Right lobe of liver (tissue), 6 donors: Measurements from ENCODE around the gene MOB3B. TPM values are rescaled to one million over a fixed set of nuclear protein-coding genes. Genes with fewer than 3 reads are reported as not detected.
"Not testable (repeated sequence)": the region's sequence is repeated elsewhere in the genome, so short reads cannot be mapped to it uniquely, and the experiment has no call there.

Experiments used
- ATAC-seq, 4 donors: fragments of 200-7000 bp; cut with Tn5 transposase; one replicate each; pipeline ENCODE4 v1.9.1; 2020; ENCODE audit warnings: mild to moderate bottlenecking in 4 of 4, moderate library complexity in 4 of 4
- DNase-seq, 3 donors: peaks; one replicate each; pipeline ENCODE4 v3.0.0-alpha.2; 2020
- H3K27ac ChIP-seq, 3 donors: fragments of 200-600 bp; one replicate each; pipeline ENCODE4 v1.8.0; 2022
- H3K27me3 ChIP-seq, 2 donors: fragments of 200-600 bp; one replicate each; pipeline ENCODE4 v1.8.0; 2022
- H3K36me3 ChIP-seq, 4 donors: fragments of 200-600 bp; sonication (generic) in 1 of 4; one replicate each; pipeline versions ENCODE4 v1.5.1 to v1.8.0; 2017 to 2022; ENCODE audit warnings: control low read depth in 1 of 4
- H3K4me1 ChIP-seq, 4 donors: fragments of 200-600 bp; sonication (generic) in 1 of 4; one replicate each; pipeline versions ENCODE4 v1.5.1 to v1.8.0; 2017 to 2022; ENCODE audit warnings: control low read depth in 1 of 4
- H3K4me3 ChIP-seq, 3 donors: fragments of 200-600 bp; one replicate each; pipeline ENCODE4 v1.8.0; 2022
- H3K9me3 ChIP-seq, 4 donors: fragments of 200-600 bp; sonication (generic) in 1 of 4; one replicate each; pipeline versions ENCODE4 v1.5.1 to v1.8.0; 2017 to 2022; ENCODE audit warnings: control low read depth in 1 of 4
- POLR2A ChIP-seq: fragments of 450-650 bp; IDR thresholded peaks from one replicate; pipeline ENCODE4 v1.6.1; 2017; ENCODE audit warnings: antibody characterized with exemption, mild to moderate bottlenecking
- WGBS: methylation state at CpG from one replicate; pipeline ENCODE4 v1.1.6; 2018; ENCODE audit warnings: low coverage, low lambda C conversion rate; ENCODE audit not compliant: insufficient coverage; ENCODE audit errors: missing lambda C conversion rate; 5-methylcytosine and 5-hydroxymethylcytosine counted together
- intact Hi-C, 2 donors: fragments of 100-400 bp; cut with DNase I; formaldehyde crosslinking; loops; one replicate each; pipeline versions ENCODE4 v1.11.2 to v1.14.1; 2022
- total RNA-seq, 6 experiments: library from RNA; depleted of rRNA in 2 of 6; stranded (reverse); fragments of >200 nt in 2 of 6; fragmentation: NEBNext Ultra II Directional in 3 of 6; extraction: Animal tissue kit (Norgen Biotek cat#: 25700) in 3 of 6; gene quantifications; one replicate each; pipeline versions ENCODE4 v1.1.0 to v1.2.4, GENCODE V29; 2016 to 2023
- TF ChIP-seq, protein P1 (sequence below), 4 donors: fragments of 200-600 bp in 3 of 4; fragments of 450-650 bp in 1 of 4; IDR thresholded peaks; one replicate each; pipeline versions ENCODE4 v1.5.1 to v1.8.0; 2016 to 2022; ENCODE audit warnings: antibody characterized with exemption in 4 of 4, mild to moderate bottlenecking in 2 of 4
- donor health status: DM: no; HTN: yes; CAD: no.
- donor health status: DM: no; HTN: no; CAD: no.
- donor health status: DM: no; HTN: no; CAD: no.
- donor health status: DM: no; HTN: yes; CAD: no.
- donor health status: DM: no; HTN: yes; CAD: no.

The MOB3B gene
- total RNA-seq, 6 experiments from 2014 or later, result 1.0 to 2.4 (median 1.7) TPM

DNA sequence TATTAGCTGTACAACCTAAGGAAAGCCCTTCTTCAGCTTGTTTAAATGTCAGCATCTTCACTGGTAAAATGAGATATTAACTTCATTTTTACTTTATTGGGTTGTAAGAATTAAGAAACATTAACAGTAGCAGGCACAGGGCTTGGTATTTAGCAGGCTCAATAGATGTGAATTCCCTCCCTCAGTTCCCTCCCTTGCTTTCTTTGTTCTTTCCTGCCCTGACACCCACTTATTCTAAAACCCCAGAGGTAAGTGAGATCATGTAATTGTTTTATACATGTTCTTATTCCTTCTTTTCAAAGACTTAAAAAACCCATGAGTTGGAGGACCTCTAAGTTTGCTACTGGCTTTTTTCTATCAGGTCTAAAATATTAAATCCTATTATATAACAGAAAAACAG, 78.9 kb downstream of the MOB3B start:
- no peak for TF ChIP-seq POLR2A
- Histone ChIP-seq H3K36me3 (no peaks in the 10 kb centered on the region), H3K9me3 (no peaks in the 10 kb centered on the region), H3K27me3 (no peaks in the 10 kb centered on the region), H3K27ac (no peak overlapping the region), H3K4me3 (no peak overlapping the region), H3K4me1 (no peaks in the 10 kb centered on the region)
- intact Hi-C loops, result no loop called here
- no peak for DNase-seq
- no peak for ATAC-seq

DNA sequence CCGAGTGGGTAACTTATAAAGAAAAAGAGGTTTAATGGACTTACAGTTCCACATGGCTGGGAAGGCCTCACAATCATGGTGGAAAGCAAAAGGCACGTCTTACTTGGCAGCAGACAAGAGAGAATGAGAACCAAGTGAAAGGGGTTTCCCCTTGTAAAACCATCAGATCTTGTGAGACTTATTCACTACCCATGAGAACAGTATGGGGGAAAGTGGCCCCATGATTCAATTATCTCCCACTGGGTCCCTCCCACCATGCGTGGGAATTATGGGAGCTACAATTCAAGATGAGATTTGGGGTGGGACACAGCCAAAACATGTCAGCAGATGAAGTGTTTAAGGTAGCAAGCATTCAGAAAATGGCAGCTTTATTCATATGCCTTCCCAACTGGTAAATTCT, 81.3 kb downstream of the MOB3B start:
- intact Hi-C loops, H3K9me3 ChIP-seq, DNase-seq, H3K4me1 ChIP-seq, ATAC-seq, H3K36me3 ChIP-seq, H3K27me3 ChIP-seq, H3K4me3 ChIP-seq, H3K27ac ChIP-seq: not testable (repeated sequence)
- 90% methylated on average over 3 of the region's 3 CpGs for WGBS

DNA sequence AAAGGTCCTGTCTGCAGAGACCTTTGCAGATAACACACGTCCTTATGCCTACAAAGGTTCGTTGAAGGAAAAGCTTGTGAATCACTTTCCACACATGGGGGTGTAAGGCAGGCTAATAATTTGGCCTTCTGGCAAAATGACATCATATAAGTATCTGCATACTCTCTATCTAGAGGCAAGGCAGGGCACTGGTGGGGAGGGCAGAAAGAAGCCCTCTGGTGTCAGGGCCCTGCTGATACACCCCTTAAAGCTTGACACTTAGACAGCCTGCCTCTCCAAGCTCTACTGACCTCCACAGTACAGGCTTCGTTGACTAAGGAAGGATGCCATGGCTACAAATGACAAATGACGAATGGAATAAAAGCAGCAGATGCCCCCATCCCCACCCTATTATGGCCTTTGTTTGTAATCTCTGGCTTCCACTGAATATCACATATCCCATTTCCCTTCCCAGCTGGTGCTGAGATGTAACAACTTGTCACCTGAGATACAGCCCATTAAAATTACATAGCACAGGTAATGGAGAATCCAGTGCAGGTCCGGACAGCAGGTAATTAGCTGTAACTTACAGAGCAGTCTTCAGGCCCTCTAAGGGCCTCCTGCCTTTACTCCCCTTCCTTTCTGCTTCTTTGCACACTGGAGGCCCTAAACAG, 82.5 kb downstream of the MOB3B start:
- H3K27ac ChIP-seq, result no peak overlapping the region
- WGBS, result 75% methylated on average over 4 of the region's 5 CpGs
- no peaks in the 10 kb centered on the region for H3K9me3 ChIP-seq
- TF ChIP-seq POLR2A, result no peak
- TF ChIP-seq, protein P1, sequence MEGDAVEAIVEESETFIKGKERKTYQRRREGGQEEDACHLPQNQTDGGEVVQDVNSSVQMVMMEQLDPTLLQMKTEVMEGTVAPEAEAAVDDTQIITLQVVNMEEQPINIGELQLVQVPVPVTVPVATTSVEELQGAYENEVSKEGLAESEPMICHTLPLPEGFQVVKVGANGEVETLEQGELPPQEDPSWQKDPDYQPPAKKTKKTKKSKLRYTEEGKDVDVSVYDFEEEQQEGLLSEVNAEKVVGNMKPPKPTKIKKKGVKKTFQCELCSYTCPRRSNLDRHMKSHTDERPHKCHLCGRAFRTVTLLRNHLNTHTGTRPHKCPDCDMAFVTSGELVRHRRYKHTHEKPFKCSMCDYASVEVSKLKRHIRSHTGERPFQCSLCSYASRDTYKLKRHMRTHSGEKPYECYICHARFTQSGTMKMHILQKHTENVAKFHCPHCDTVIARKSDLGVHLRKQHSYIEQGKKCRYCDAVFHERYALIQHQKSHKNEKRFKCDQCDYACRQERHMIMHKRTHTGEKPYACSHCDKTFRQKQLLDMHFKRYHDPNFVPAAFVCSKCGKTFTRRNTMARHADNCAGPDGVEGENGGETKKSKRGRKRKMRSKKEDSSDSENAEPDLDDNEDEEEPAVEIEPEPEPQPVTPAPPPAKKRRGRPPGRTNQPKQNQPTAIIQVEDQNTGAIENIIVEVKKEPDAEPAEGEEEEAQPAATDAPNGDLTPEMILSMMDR (IDR thresholded peaks at IDR 0.05), result no peak
- no peaks in the 10 kb centered on the region for H3K36me3 ChIP-seq
- H3K4me3 ChIP-seq, result no peak overlapping the region
- ATAC-seq (no peak), DNase-seq (no peak)
- intact Hi-C loops, result no loop called here
- no peaks in the 10 kb centered on the region for H3K27me3 ChIP-seq
- H3K4me1 ChIP-seq, result no peaks in the 10 kb centered on the region

GRCh38 chr9:27445688-27446087, 83.9 kb downstream of the MOB3B start:
- no peaks in the 10 kb centered on the region for H3K9me3 ChIP-seq
- DNase-seq, result no peak
- no peak overlapping the region for H3K4me3 ChIP-seq
- H3K27me3 ChIP-seq, result no peaks in the 10 kb centered on the region
- no peak overlapping the region for H3K27ac ChIP-seq
- no peaks in the 10 kb centered on the region for H3K36me3 ChIP-seq
- TF ChIP-seq, protein P1 (IDR thresholded peaks at IDR 0.05), result no peak
- no peak for TF ChIP-seq POLR2A
- H3K4me1 ChIP-seq, result no peaks in the 10 kb centered on the region
- WGBS, result 89% methylated on average over 2 of the region's 6 CpGs
- intact Hi-C loops, result no loop called here
- no peak for ATAC-seq

- Histone ChIP-seq H3K4me3 (no peak overlapping the region), H3K27ac (no peak overlapping the region), H3K36me3 (no peaks in the 10 kb centered on the region), H3K9me3 (no peaks in the 10 kb centered on the region), H3K4me1 (no peaks in the 10 kb centered on the region), H3K27me3 (no peaks in the 10 kb centered on the region)
- WGBS, result 85% methylated on average over 5 of the region's 5 CpGs
- no peak for ATAC-seq
- intact Hi-C loops, result no loop called here
- TF ChIP-seq POLR2A, result no peak
- TF ChIP-seq, protein P1 (IDR thresholded peaks at IDR 0.05), result no peak
- DNase-seq, result no peak
These were observed 84.5 kb downstream of the MOB3B start for GRCh38 chr9:27445057-27445595.
